GM21619 (cell line): Measurements from ENCODE around the gene PPP4R2.
"Not testable (repeated sequence)": the region's sequence is repeated elsewhere in the genome, so short reads cannot be mapped to it uniquely, and the experiment has no call there.

ENCODE experiments used
- ATAC-seq: cut with Tn5 transposase; IDR thresholded peaks from one replicate; pipeline ENCODE4 v1.9.1; 2021; ENCODE audit not compliant: unreplicated experiment

PPP4R2 gene

GRCh38 chr3:72976281-72976741 lies 20.3 kb upstream of the PPP4R2 start:
- no peak for ATAC-seq

- ATAC-seq, result peak; percentile 63
Observed at GRCh38 chr3:72977060-72977808, 19.4 kb upstream of the PPP4R2 start.

GRCh38 chr3:72982609-72983366 lies 13.8 kb upstream of the PPP4R2 start:
- ATAC-seq, result no peak

- ATAC-seq, result no peak
Observed at GRCh38 chr3:72985576-72985975, 11.0 kb upstream of the PPP4R2 start.

GRCh38 chr3:72990701-72991395 lies 5.8 kb upstream of the PPP4R2 start:
- no peak for ATAC-seq

- ATAC-seq, result no peak
Observed at GRCh38 chr3:72991522-72991921, 5.1 kb upstream of the PPP4R2 start.

- no peak for ATAC-seq
Observed at GRCh38 chr3:72993391-72993790, 3.2 kb upstream of the PPP4R2 start.

- ATAC-seq, result no peak
Observed at GRCh38 chr3:72995337-72995736, 1.3 kb upstream of the PPP4R2 start.

GRCh38 chr3:72996121-72996472 lies 514 bp upstream of the PPP4R2 start:
- ATAC-seq, result no peak

- no peak for ATAC-seq
Observed at GRCh38 chr3:72997421-72997961, 880 bp downstream of the PPP4R2 start.

- ATAC-seq, result no peak
Observed at GRCh38 chr3:72998466-72998865, 1.9 kb downstream of the PPP4R2 start.

- no peak for ATAC-seq
Observed at GRCh38 chr3:72999951-73000350, 3.3 kb downstream of the PPP4R2 start.

GRCh38 chr3:73003050-73003449 lies 6.4 kb downstream of the PPP4R2 start:
- ATAC-seq, result not testable (repeated sequence)

GRCh38 chr3:73004316-73004715 lies 7.7 kb downstream of the PPP4R2 start:
- ATAC-seq, result no peak

- ATAC-seq, result no peak
Observed at GRCh38 chr3:73007992-73008712, 11.5 kb downstream of the PPP4R2 start.

- ATAC-seq, result no peak
Observed at GRCh38 chr3:73009008-73009407, 12.4 kb downstream of the PPP4R2 start.

- no peak for ATAC-seq
Observed at GRCh38 chr3:73009750-73010149, 13.1 kb downstream of the PPP4R2 start.

- ATAC-seq, result no peak
Observed at GRCh38 chr3:73010158-73010557, 13.5 kb downstream of the PPP4R2 start.

- no peak for ATAC-seq
Observed at GRCh38 chr3:73018298-73018697, 21.7 kb downstream of the PPP4R2 start.

- no peak for ATAC-seq
Observed at GRCh38 chr3:73018790-73019441, 22.3 kb downstream of the PPP4R2 start.
